Fibroblast of lung (primary cell): ENCODE data around the gene CYP11A1. TPM values are rescaled to one million over a fixed set of nuclear protein-coding genes. Genes with fewer than 3 reads are reported as not detected.

Experiments
- DNase-seq, 2 donors: peaks; one replicate each; pipeline versions ENCODE4 v3.0.0 to v3.0.0-alpha.2; 2010; ENCODE audit warnings: low read depth in 2 of 2
- H2AFZ ChIP-seq: 2 replicates; pipeline ENCODE4 v1.5.1; 2012; ENCODE audit warnings: low read length, control low read depth, inconsistent platforms
- H3K27ac ChIP-seq: 2 replicates; pipeline ENCODE4 v1.5.1; 2011; ENCODE audit warnings: low read length, control low read depth; ENCODE audit not compliant: insufficient read depth
- H3K27me3 ChIP-seq: 2 replicates; pipeline ENCODE4 v1.5.1; 2011; ENCODE audit warnings: mild to moderate bottlenecking, low read length; ENCODE audit not compliant: control insufficient read depth, insufficient read depth
- H3K36me3 ChIP-seq: 2 replicates; pipeline ENCODE4 v1.5.1; 2011; ENCODE audit warnings: low read length; ENCODE audit not compliant: control insufficient read depth, insufficient read depth
- H3K4me1 ChIP-seq: 2 replicates; pipeline ENCODE4 v1.5.1; 2011; ENCODE audit warnings: low read length; ENCODE audit not compliant: control insufficient read depth, insufficient read depth; ENCODE audit errors: extremely low read depth
- H3K4me2 ChIP-seq: 2 replicates; pipeline ENCODE4 v1.5.1; 2011; ENCODE audit warnings: low read length, control low read depth; ENCODE audit not compliant: insufficient read depth; ENCODE audit errors: extremely low read depth
- H3K4me3 ChIP-seq, 4 experiments: fragments of 200-600 bp in 1 of 4; sonication (generic) in 1 of 4; replicated peaks in 1 of 4; 2 replicates each; pipeline ENCODE4 v1.5.1; 2011 to 2016; ENCODE audit warnings: low read length in 4 of 4, low read depth in 3 of 4, mild to moderate bottlenecking in 3 of 4, control low read depth in 2 of 4, inconsistent platforms in 1 of 4, mixed read lengths in 1 of 4; ENCODE audit not compliant: insufficient read depth in 1 of 4; ENCODE audit errors: control extremely low read depth in 1 of 4
- H3K79me2 ChIP-seq: 2 replicates; pipeline ENCODE4 v1.5.1; 2012; ENCODE audit warnings: mild to moderate bottlenecking, low read length, inconsistent platforms; ENCODE audit not compliant: control insufficient read depth, insufficient read depth
- H3K9ac ChIP-seq: 2 replicates; pipeline ENCODE4 v1.5.1; 2011; ENCODE audit warnings: mild to moderate bottlenecking, low read length, control low read depth; ENCODE audit not compliant: insufficient read depth
- H3K9me3 ChIP-seq: 2 replicates; pipeline ENCODE4 v1.5.1; 2012; ENCODE audit warnings: low read depth, low read length; ENCODE audit not compliant: control insufficient read depth, insufficient read depth
- H4K20me1 ChIP-seq: 2 replicates; pipeline ENCODE4 v1.5.1; 2011; ENCODE audit warnings: low read length; ENCODE audit not compliant: control insufficient read depth, insufficient read depth; ENCODE audit errors: extremely low read depth
- CTCF ChIP-seq, 2 donors: IDR thresholded peaks in 1 of 2; conservative IDR thresholded peaks in 1 of 2; 1 replicate in 1 of 2; 2 replicates in 1 of 2; pipeline ENCODE4 v1.5.1; 2011 to 2012; ENCODE audit warnings: low read length in 2 of 2, control low read depth in 1 of 2, inconsistent platforms in 1 of 2, low read depth in 1 of 2, mild to moderate bottlenecking in 1 of 2
- EZH2 ChIP-seq: IDR thresholded peaks from 2 replicates; pipeline ENCODE4 v1.5.1; 2012; ENCODE audit warnings: low read length, control low read depth, mild to moderate bottlenecking; ENCODE audit errors: missing control alignments
- polyA plus RNA-seq, 2 donors: library from polyadenylated mRNA; depleted of rRNA in 1 of 2; stranded (reverse) in 1 of 2; unstranded in 1 of 2; fragments of >200 nt; gene quantifications; 2 replicates each; pipeline ENCODE4 v1.2.1, GENCODE V29; 2011 to 2012; ENCODE audit warnings: missing spikeins in 1 of 2
- total RNA-seq: library from RNA; depleted of rRNA; stranded (reverse); fragments of >200 nt; gene quantifications from 2 replicates; pipeline ENCODE4 v1.2.1, GENCODE V29; 2014

The CYP11A1 gene
- total and polyA plus RNA-seq, 2 donors (not counting 1 experiment from before 2014, with no cell fraction given): 0.07 to 0.33 TPM

GRCh38 chr15:74339371-74339770 is 28.1 kb downstream of the CYP11A1 start:
- no peaks in the 10 kb centered on the region for H3K27me3 ChIP-seq
- H4K20me1 ChIP-seq: no peaks in the 10 kb centered on the region
- H3K9me3 ChIP-seq: no peaks in the 10 kb centered on the region
- DNase-seq: no peak
- H3K79me2 ChIP-seq: no peaks in the 10 kb centered on the region
- no peak overlapping the region for H3K9ac ChIP-seq
- no peak overlapping the region for H3K4me3 ChIP-seq
- TF ChIP-seq CTCF (conservative IDR thresholded peaks at IDR 0.05 in 1 of 2, IDR thresholded peaks at IDR 0.05 in 1 of 2; ENCODE audit: low read depth in 1 of 2, low read length in 2 of 2) (no peak), EZH2 (no peak)
- H3K4me2 ChIP-seq: no peak overlapping the region
- H3K36me3 ChIP-seq: no peaks in the 10 kb centered on the region
- no peaks in the 10 kb centered on the region for H3K4me1 ChIP-seq
- H3K27ac ChIP-seq: no peak overlapping the region
- no peak overlapping the region for H2AFZ ChIP-seq

GRCh38 chr15:74338676-74339075 is 28.8 kb downstream of the CYP11A1 start:
- Histone ChIP-seq H3K4me3 (no peak overlapping the region), H2AFZ (no peak overlapping the region), H3K79me2 (no peaks in the 10 kb centered on the region), H3K27me3 (no peaks in the 10 kb centered on the region), H3K9me3 (no peaks in the 10 kb centered on the region), H3K4me2 (no peak overlapping the region), H3K27ac (no peak overlapping the region), H3K4me1 (no peaks in the 10 kb centered on the region), H3K36me3 (no peaks in the 10 kb centered on the region), H4K20me1 (no peaks in the 10 kb centered on the region), H3K9ac (no peak overlapping the region)
- DNase-seq: no peak
- TF ChIP-seq CTCF (conservative IDR thresholded peaks at IDR 0.05 in 1 of 2, IDR thresholded peaks at IDR 0.05 in 1 of 2; ENCODE audit: low read depth in 1 of 2, low read length in 2 of 2) (no peak), EZH2 (no peak)

GRCh38 chr15:74337607-74338211 is 29.7 kb downstream of the CYP11A1 start:
- Histone ChIP-seq H3K27ac (no peak overlapping the region), H3K9me3 (no peaks in the 10 kb centered on the region), H3K79me2 (no peaks in the 10 kb centered on the region), H3K4me3 (no peak overlapping the region), H3K4me1 (no peaks in the 10 kb centered on the region), H2AFZ (no peak overlapping the region), H3K36me3 (no peaks in the 10 kb centered on the region), H3K9ac (no peak overlapping the region), H3K27me3 (peaks cover 4% of the 10 kb centered on the region), H4K20me1 (no peaks in the 10 kb centered on the region), H3K4me2 (no peak overlapping the region)
- TF ChIP-seq CTCF (conservative IDR thresholded peaks at IDR 0.05 in 1 of 2, IDR thresholded peaks at IDR 0.05 in 1 of 2; ENCODE audit: low read depth in 1 of 2, low read length in 2 of 2) (no peak), EZH2 (no peak)
- no peak for DNase-seq
